Gastrocnemius medialis (tissue), 4 donors: ENCODE data around the gene PRR5.
"Not testable (repeated sequence)": the region's sequence is repeated elsewhere in the genome, so short reads cannot be mapped to it uniquely, and the experiment has no call there.

Experiments
- POLR2A ChIP-seq, 2 donors: fragments of 450-650 bp; IDR thresholded peaks; one replicate each; pipeline ENCODE4 v1.6.1; 2017; ENCODE audit warnings: antibody characterized with exemption in 2 of 2, mild to moderate bottlenecking in 2 of 2, moderate library complexity in 2 of 2
- TF ChIP-seq, protein P1 (sequence below), 5 experiments: fragments of 450-650 bp in 3 of 5; fragments of 200-600 bp in 2 of 5; sonication (generic) in 2 of 5; IDR thresholded peaks in 4 of 5; conservative IDR thresholded peaks in 1 of 5; 1 replicate in 4 of 5; 2 replicates in 1 of 5; pipeline ENCODE4 v1.5.1; 2016 to 2019; ENCODE audit warnings: antibody characterized with exemption in 5 of 5, mild to moderate bottlenecking in 3 of 5, moderate library complexity in 3 of 5

DNA sequence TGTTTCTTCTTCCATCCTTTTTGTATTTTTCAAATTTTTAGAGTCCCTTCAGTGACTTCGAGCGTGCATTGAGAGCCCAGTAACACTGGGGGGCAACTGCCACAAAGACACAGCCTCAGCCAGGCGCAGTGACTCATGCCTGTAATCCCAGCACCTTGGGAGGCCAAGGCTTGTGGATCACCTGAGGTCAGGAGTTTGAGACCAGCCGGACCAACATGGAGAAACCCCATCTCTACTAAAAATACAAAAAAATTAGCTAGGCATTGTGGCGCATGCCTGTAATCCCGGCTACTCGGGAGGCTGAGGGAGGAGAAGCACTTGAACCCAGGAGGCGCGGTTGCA is 22.7 kb upstream of the PRR5 start:
- TF ChIP-seq, protein P1, sequence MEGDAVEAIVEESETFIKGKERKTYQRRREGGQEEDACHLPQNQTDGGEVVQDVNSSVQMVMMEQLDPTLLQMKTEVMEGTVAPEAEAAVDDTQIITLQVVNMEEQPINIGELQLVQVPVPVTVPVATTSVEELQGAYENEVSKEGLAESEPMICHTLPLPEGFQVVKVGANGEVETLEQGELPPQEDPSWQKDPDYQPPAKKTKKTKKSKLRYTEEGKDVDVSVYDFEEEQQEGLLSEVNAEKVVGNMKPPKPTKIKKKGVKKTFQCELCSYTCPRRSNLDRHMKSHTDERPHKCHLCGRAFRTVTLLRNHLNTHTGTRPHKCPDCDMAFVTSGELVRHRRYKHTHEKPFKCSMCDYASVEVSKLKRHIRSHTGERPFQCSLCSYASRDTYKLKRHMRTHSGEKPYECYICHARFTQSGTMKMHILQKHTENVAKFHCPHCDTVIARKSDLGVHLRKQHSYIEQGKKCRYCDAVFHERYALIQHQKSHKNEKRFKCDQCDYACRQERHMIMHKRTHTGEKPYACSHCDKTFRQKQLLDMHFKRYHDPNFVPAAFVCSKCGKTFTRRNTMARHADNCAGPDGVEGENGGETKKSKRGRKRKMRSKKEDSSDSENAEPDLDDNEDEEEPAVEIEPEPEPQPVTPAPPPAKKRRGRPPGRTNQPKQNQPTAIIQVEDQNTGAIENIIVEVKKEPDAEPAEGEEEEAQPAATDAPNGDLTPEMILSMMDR (IDR thresholded peaks at IDR 0.05 in 4 of 5, conservative IDR thresholded peaks at IDR 0.05 in 1 of 5) = not testable (repeated sequence)
- not testable (repeated sequence) for TF ChIP-seq POLR2A (IDR thresholded peaks at IDR 0.05)
